GM12872 (cell line): ENCODE data around the gene SRCAP.

Experiments
- CTCF ChIP-seq: IDR thresholded peaks from 3 replicates; pipeline ENCODE4 v1.5.1; 2011; ENCODE audit warnings: low read depth, mild to moderate bottlenecking, low read length, moderate library complexity; ENCODE audit not compliant: insufficient read depth

The SRCAP gene

GRCh38 chr16:30675143-30675542, 23.8 kb upstream of the SRCAP start:
- no peak for TF ChIP-seq CTCF

DNA sequence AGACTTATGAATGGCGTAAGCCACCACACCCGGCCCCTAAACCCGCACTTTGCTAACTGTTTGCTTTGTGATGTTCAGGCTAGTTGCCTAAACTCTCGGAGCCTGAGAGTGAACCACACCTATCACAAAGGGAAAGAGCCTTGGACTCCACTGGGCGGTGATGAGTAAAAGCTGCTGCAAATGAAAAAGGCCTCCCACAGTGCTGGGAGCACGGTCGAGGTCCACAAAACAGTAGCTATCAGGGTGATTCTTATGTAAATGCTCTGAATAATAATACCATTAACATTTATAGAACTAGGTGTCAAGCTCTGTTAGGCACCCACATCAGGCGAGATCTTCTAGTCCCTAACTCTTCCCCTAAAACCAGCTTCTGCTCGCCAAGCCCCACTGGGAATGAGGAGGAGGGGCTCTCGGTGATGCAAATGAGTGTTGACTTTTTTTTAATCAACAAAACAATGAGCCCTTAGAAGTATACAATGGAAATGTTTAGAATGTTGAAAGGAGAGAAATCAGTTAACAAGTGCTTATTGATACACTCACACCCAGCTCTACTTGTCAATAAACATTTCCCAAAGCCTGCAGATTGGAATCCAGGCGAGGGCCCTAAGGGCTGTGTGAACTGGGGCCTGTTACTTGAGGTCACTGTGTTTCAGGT, 20.9 kb upstream of the SRCAP start:
- TF ChIP-seq CTCF: no peak

GRCh38 chr16:30678586-30678970, 20.4 kb upstream of the SRCAP start:
- TF ChIP-seq CTCF: no peak

GRCh38 chr16:30680326-30680725, 18.6 kb upstream of the SRCAP start:
- no peak for TF ChIP-seq CTCF

DNA sequence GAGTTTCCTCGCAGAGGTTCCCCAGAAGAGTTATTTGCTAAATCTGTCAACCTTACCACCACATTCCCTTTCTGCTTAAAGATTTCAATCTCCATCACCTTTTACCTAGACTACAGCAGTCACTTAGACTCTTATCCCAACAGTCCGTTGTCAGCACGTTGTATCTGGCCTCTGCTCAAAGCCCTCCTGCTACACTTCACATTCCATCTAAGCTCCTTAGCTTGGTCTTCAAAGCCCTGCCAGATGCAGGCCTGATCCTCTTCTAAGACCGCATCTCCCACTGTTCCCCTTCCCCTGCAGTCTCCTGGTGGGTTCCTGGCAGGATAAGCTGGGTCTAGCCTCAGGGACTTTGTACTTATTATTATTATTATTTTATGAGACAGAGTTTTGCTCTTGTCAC, 10.3 kb upstream of the SRCAP start:
- TF ChIP-seq CTCF: no peak

- no peak for TF ChIP-seq CTCF
Observed at GRCh38 chr16:30691907-30692306, 7.1 kb upstream of the SRCAP start.

- TF ChIP-seq CTCF: no peak
Observed at GRCh38 chr16:30692396-30693064, 6.4 kb upstream of the SRCAP start.
